HG03064 (cell line): ENCODE data around the gene HYAL3.
A peak's percentile ranks its signal among the peaks of the same experiment; 100 is the strongest.

Source experiments
- ATAC-seq: cut with Tn5 transposase; IDR thresholded peaks from one replicate; pipeline ENCODE4 v1.9.1; 2021; ENCODE audit warnings: low read depth; ENCODE audit not compliant: unreplicated experiment

Gene HYAL3

DNA sequence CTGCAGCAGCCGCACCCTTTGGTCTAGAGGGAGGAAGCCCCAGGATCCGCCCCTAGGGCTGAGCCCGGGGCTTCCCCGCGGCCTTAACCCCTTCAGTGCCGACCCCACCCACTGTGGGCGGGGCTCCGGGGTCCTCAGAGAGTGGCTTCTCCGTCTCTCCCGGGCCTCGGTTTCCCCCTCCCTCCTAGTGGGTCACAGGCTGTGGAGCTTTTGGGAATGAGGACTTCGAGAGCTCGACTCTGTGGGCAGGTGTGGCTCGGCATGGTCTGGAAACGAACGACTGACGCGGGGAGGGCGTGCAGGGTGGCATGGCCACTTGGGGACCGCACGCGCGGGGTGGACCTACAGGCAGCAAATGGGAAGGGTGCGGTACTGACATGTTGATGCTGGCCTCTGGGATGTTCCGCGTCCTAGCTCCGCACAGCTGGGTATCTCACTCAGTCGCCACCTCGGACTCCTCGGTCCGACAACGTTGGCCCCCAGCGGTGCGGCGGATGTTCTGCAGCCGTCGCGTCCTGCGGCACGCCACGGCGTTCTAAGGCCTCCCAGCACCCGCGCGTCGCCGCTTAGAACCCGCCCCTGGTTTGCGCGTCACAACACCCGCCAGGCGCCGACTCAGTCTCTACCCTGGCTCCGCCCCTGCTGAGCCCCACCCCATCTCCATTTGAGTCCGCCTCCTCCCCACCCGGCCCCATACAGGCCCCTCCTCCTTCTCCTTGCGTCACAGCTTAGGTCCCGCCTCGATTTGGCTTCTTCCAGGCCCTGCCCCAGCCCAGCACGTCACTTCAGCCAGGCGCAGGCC, at the start of gene HYAL3, which contains the start of gene NAA80:
TSS of gene HYAL3 (minus strand) at position 570 of the 802 bp plus-strand sequence. CDS start 3,803 bp downstream, outside the sequence.
TSS of gene NAA80 (minus strand) at position 570 of the 802 bp plus-strand sequence. CDS start 1,942 bp downstream, outside the sequence.
- peak; percentile 80 for ATAC-seq

- ATAC-seq: no peak
Measured at GRCh38 chr3:50347187-50347813, 48.1 kb upstream of the HYAL3 start.

- no peak for ATAC-seq
Measured at GRCh38 chr3:50345586-50346234, 46.5 kb upstream of the HYAL3 start, which contains the start of gene ZMYND10. ZMYND10 (minus strand) TSS chr3:50345732; CDS start chr3:50345579, 153 bp downstream.

- no peak for ATAC-seq
Measured at GRCh38 chr3:50345008-50345407, 45.8 kb upstream of the HYAL3 start.

DNA sequence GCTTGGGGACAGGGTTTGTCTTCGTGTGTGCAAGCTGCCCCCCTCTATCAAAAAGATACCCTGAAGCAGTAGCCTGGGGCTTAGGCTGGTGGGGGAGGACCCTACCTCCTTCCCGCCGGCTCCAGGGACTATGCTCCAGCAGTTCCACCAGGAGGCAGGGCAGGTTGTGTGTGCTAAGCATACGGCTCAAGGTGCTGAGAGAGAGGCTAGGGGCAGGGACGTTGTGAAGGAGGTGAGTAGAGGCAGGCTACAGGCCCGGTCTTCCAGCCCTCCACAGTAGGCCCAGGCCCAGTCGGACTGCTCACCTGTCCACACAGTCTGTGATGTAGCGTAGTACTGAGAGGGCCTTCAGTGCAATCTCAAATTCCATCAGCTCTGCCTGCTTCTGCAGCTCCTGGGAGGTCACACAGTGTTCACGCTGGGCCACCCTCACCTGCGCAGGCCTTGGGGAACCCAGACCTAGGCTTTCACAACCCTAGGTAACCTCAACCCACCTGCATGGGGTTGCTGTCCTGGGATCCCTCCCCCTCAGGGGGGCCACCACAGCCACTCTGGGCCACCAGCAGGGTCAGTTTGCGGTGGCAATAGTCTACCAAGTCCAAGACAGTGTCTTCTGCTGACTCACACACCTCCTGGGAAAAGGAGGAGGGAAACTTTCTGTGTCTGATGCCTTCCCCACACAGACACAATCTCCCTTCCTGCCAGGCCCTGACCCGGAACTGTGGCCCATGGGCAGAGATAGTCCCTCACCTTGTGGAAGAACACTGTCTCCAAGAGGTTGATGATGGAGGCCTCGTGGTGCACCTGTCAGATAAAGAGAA, 43.8 kb upstream of the HYAL3 start:
- ATAC-seq: no peak

- no peak for ATAC-seq
Measured at GRCh38 chr3:50341996-50342650, 42.9 kb upstream of the HYAL3 start.

DNA sequence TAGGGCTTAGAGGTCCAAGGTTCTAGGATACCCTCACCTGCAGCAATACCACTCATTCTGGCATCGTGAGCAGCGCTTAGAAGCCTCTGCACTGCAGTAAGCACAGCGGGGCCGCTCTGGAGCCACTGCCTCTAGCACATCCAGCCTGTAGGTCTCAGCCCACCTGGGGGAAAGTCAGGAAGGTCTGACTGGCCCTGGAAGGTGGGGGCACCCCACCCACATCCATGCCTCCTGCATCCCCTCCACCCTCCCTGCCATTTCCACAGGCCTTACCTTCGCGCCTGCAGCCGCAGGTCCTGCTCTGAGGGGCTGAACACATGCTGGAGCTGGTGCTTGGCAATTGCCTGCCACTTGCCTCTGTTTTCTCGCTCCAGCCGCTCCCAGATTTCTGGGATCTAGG, 42.3 kb upstream of the HYAL3 start:
- ATAC-seq: no peak

GRCh38 chr3:50340448-50341329, 41.5 kb upstream of the HYAL3 start, which contains the start of gene RASSF1:
RASSF1 (minus strand) TSS chr3:50340836; CDS start chr3:50340805, 31 bp downstream.
- ATAC-seq: no peak

- ATAC-seq: no peak
Measured at GRCh38 chr3:50340147-50340447, 40.9 kb upstream of the HYAL3 start.

- ATAC-seq: no peak
Measured at GRCh38 chr3:50339485-50340146, 40.4 kb upstream of the HYAL3 start.

DNA sequence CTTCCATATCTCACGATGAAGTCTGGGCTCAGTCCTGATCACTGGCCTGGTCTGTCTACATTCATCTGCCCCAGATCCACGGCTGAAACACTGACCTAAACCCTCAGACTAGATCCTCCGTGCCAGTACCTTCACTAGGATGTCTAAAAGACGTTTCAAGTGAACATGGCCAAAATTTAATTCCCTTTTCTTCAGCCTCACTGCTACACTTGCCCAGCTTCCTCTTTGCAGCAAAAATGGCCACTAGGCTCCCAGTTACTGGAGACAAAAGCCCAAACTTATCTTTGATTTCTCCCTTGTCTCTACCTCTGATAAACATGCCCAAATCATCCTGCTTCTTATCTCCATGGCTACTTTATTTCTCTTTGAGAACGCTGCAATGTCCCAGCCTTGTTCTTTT, 39.8 kb upstream of the HYAL3 start:
- ATAC-seq: no peak

DNA sequence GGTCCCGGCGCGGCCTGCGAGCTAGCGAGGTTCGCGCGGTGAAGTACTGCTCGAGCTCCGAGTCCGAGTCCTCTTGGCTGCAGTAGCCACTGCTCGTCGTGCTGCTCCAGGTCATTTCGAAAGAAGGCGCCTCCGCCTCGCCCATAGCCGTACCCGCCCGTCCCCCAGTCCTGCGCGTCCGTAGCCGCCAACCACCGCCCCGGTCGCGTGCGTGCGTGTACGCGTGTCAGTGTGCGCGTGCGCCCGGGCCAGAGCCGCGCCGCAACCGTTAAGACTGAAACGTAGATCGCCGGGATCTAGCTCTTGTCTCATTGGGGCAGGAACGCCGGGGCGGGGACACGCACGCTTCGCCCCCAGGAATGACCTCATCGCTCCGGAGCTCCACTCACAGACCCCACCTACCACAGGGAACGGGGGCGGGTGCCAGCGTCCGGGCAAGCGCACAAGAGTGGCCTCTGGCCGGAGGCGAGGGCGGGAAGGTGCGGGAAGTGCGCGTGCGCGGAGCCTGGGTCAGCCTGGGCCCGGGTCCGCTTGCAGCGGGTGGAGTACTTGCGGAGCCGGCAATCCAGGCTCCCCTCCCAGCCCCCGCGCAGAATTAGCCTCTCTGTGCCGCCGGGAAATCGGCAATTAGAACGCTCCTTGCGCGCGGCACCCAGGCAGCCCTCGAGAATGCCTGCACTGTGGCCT, 38.1 kb upstream of the HYAL3 start:
- peak; percentile 72 for ATAC-seq

DNA sequence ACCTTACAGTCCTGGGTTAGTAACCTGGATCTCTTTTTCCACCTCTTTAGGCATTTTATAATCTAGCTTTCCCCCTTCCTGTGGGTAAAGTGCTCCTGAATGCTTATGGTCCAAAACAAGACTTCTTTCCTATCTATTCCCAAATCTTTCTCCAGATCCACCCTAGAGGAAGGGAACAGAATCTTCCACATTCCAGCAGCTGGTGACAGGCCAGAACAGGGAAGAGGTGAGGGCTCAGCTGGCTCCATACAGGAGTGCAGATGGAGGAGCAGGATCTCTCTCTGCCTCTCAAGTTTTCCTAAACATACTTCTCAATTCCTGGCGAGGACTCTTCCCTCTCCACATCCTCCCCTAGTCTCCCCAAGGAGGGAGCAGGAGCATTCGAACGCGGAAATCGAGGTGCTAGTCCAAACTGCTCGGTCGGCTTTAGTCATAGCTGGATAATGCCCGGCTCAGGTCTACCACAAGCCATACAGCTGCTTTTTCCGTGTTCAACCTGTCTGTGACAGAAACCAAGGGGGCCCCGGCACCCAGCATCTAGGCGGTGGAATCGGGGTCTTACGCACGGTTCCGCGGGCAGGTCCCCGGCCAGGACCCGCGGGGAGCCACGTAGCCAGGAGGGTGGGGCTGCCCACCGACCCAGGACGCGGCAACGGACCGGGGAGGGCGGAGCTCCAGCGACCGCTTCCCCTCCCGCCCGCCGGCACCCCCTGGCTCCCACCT, 37.4 kb upstream of the HYAL3 start:
- ATAC-seq: peak; percentile 24

DNA sequence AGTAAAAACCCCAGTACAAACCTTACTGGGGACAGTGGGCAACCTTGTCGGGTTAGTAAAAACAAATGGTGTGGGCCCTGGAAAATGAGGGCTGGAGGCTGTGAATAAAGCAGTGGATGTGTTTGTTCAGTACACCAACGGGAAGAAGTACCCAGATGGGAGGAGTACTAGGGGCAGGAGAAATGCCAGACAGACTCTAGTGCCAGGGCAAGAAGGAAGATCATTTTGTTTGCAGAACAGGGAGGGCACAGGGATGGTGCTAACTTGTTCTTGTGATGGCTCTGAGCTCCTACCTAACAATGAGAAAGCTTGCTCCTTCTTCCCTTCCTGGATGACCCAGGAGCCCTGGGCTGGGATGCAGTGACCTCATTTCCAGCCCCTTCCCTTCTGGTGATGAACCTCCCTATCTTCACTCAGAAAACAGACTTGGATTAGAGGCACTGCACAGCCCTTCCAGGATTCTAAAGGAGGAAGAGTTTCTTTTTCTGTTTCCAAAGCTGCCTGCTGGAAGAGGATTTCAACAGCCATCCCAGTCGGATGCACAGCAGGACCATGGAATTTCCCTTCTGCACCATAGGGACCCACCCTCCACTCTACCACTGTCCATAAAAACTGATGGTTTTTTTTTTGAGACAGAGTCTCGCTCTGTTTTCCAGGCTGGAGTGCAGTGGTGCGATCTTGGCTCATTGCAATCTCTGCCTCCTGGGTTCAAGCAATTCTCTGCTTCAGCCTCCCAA, 35.3 kb upstream of the HYAL3 start:
- ATAC-seq: no peak

DNA sequence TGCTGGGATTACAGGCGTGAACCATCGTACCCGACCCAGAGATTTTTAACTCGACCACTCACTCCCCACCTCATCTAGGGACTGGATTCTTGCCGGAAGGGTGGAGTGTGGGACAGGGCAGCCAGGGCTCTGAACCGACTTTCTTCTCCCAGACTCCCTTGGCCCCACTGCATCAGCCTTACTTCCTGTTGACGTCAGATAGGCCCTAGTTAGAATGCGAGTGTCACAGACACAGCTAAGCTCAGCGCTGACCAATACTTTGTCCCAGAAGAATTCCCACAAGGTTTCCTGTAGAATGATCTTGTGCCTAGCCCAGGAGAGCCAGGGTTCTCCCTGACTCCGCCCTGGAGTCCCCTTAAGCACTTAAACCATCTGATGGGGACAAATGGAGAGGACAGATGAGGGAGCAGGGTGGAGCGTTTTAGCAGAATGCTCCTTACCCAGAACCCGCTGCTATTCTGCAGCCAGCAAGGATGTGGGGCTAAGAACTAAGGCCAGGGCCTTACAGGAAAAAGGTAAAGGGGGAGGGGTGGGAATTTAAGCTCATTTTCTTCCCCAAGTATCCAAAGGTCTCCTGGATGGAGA, 34.6 kb upstream of the HYAL3 start:
- ATAC-seq: no peak

DNA sequence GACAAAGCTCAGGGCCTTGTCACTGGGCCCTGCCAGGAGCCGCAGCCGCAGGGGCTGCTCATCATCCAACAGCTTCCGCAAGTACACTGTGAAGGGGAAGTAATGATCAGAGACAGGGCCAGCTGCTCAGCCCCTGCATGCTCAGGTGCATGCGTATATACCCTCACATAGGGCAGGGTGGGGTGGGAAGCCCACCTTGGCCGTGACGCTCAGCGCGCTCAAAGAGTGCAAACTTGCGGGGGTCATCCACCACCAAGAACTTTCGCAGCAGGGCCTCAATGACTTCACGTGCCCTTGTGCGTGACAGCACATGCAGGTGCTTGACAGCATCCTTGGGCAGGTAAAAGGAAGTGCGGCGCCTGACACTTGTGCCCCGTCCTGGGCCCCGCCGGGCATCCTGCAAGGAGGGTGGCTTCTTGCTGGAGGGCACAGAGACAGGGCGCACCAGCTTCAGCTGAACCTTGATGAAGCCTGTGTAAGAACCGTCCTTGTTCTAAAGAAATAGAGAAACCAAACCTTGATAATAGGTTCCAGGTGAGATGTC, 32.2 kb upstream of the HYAL3 start:
- ATAC-seq: no peak
